Endothelial cell of umbilical vein (primary cell): ENCODE data around the gene F2RL3. TPM values are rescaled to one million over a fixed set of nuclear protein-coding genes. Genes with fewer than 3 reads are reported as not detected.

ENCODE experiments used
- BruUV-seq: library from RNA; stranded (reverse); fragments of 400-500 nt; replicated peaks from 2 replicates; lab custom pipeline; 2021; lab: Mats Ljungman, UMichigan
- CTCF ChIA-PET: fragments of 300-600, 350-600 bp; sonication (Branson Sonifier 250); formaldehyde crosslinking; loops from one replicate; lab custom pipeline; 2021; ENCODE audit warnings: antibody characterized with exemption, inconsistent platforms; lab: Charles Lee
- POLR2A ChIA-PET: fragments of 300-600, 350-600 bp; sonication (Branson Sonifier 250); formaldehyde crosslinking; loops from one replicate; lab custom pipeline; 2021; ENCODE audit warnings: antibody characterized with exemption, inconsistent platforms; lab: Charles Lee
- DNase-seq: peaks from one replicate; pipeline ENCODE4 v3.0.0-alpha.2; 2011; ENCODE audit warnings: low read depth, low spot score
- FAIRE-seq: peaks from 2 replicates; lab custom pipeline; 2011; peaks lifted over from hg19 to GRCh38; lab: Jason Lieb, UNC
- H2AFZ ChIP-seq: 2 replicates; pipeline ENCODE4 v1.6.0; 2012; ENCODE audit warnings: low read depth, low read length, control low read depth, inconsistent platforms
- H3K27ac ChIP-seq: 2 replicates; pipeline ENCODE4 v1.5.1; 2011; ENCODE audit warnings: low read depth, mild to moderate bottlenecking, control low read depth, low read length, moderate library complexity; ENCODE audit not compliant: insufficient read depth
- H3K27me3 ChIP-seq, 2 experiments: 2 replicates each; pipeline versions ENCODE4 v1.6.0 to v1.6.1; 2011; ENCODE audit warnings: low read length in 2 of 2, mixed read lengths in 1 of 2; ENCODE audit not compliant: control insufficient read depth in 2 of 2, insufficient read depth in 2 of 2
- H3K36me3 ChIP-seq, 2 experiments: 2 replicates in 1 of 2; 3 replicates in 1 of 2; pipeline ENCODE4 v1.5.1; 2011; ENCODE audit warnings: low read length in 2 of 2, mild to moderate bottlenecking in 1 of 2, moderate library complexity in 1 of 2; ENCODE audit not compliant: control insufficient read depth in 2 of 2, insufficient read depth in 2 of 2; ENCODE audit errors: extremely low read depth in 1 of 2
- H3K4me1 ChIP-seq: 3 replicates; pipeline ENCODE4 v1.5.1; 2011; ENCODE audit warnings: mild to moderate bottlenecking, low read length; ENCODE audit not compliant: control insufficient read depth, insufficient read depth; ENCODE audit errors: extremely low read depth
- H3K4me2 ChIP-seq: 2 replicates; pipeline ENCODE4 v1.6.1; 2011; ENCODE audit warnings: low read length, control low read depth, mixed read lengths; ENCODE audit not compliant: insufficient read depth
- H3K4me3 ChIP-seq, 3 experiments: fragments of 200-600 bp in 1 of 3; sonication (generic), shearing (Covaris generic) in 1 of 3; replicated peaks in 1 of 3; 2 replicates each; pipeline ENCODE4 v1.5.1; 2011 to 2016; ENCODE audit warnings: control low read depth in 3 of 3, low read length in 3 of 3, mild to moderate bottlenecking in 2 of 3, inconsistent platforms in 1 of 3, low read depth in 1 of 3, moderate library complexity in 1 of 3; ENCODE audit not compliant: insufficient read depth in 1 of 3
- H3K79me2 ChIP-seq: 2 replicates; pipeline ENCODE4 v1.6.0; 2012; ENCODE audit warnings: low read length, inconsistent platforms; ENCODE audit not compliant: control insufficient read depth, insufficient read depth
- H3K9ac ChIP-seq: replicated peaks from 2 replicates; pipeline ENCODE3; 2011; ENCODE audit warnings: low read length, control low read depth; ENCODE audit not compliant: insufficient read depth; ENCODE audit errors: extremely low read depth
- H3K9me1 ChIP-seq: replicated peaks from 3 replicates; pipeline ENCODE4 v1.6.0; 2011; ENCODE audit warnings: mild to moderate bottlenecking, low read length; ENCODE audit not compliant: control insufficient read depth, insufficient read depth; ENCODE audit errors: extremely low read depth
- H3K9me3 ChIP-seq: replicated peaks from 2 replicates; pipeline ENCODE4 v1.5.1; 2012; ENCODE audit warnings: low read length, inconsistent platforms; ENCODE audit not compliant: control insufficient read depth, insufficient read depth
- H4K20me1 ChIP-seq: replicated peaks from 2 replicates; pipeline ENCODE3; 2011; ENCODE audit warnings: mild to moderate bottlenecking, low read length; ENCODE audit not compliant: control insufficient read depth, insufficient read depth; ENCODE audit errors: extremely low read depth
- EZH2 ChIP-seq: IDR thresholded peaks from 2 replicates; pipeline ENCODE4 v1.6.1; 2012; ENCODE audit warnings: borderline replicate concordance, low read depth, mild to moderate bottlenecking, moderate library complexity, low read length, inconsistent platforms; ENCODE audit not compliant: severe bottlenecking
- FOS ChIP-seq: IDR thresholded peaks from 2 replicates; pipeline ENCODE4 v1.6.1; 2011; ENCODE audit warnings: mild to moderate bottlenecking, low read length, moderate library complexity, borderline replicate concordance; ENCODE audit not compliant: insufficient read depth
- JUN ChIP-seq: IDR thresholded peaks from 2 replicates; pipeline ENCODE4 v1.6.1; 2011; ENCODE audit warnings: borderline replicate concordance, low read depth; ENCODE audit not compliant: insufficient read length, insufficient read depth
- MYC ChIP-seq: IDR thresholded peaks from one replicate; pipeline ENCODE4 v1.6.1; 2011; ENCODE audit warnings: mild to moderate bottlenecking, low read depth, low read length
- POLR2A ChIP-seq: IDR thresholded peaks from 2 replicates; pipeline ENCODE4 v1.6.1; 2012; ENCODE audit warnings: low read depth, mild to moderate bottlenecking, control low read depth, low read length
- POLR2AphosphoS5 ChIP-seq: IDR thresholded peaks from 2 replicates; pipeline ENCODE4 v1.6.1; 2012; ENCODE audit warnings: low read depth, mild to moderate bottlenecking, control low read depth, low read length, moderate library complexity; ENCODE audit not compliant: insufficient read depth
- dilution Hi-C: fragments of 300-500 bp; cut with MboI; formaldehyde crosslinking; loops from one replicate; pipeline ENCODE4 v1.15.0; 2019; ENCODE audit warnings: low sequenced_read_pairs; ENCODE audit not compliant: extremely low pct_ligation_motif_present
- intact Hi-C: fragments of 100-400 bp; cut with micrococcal nuclease; formaldehyde crosslinking; loops from one replicate; pipeline ENCODE4 v1.10.0; 2022
- polyA plus RNA-seq, 4 experiments: library from polyadenylated mRNA; depleted of rRNA in 3 of 4; stranded (reverse) in 3 of 4; unstranded in 1 of 4; fragments of >200 nt; gene quantifications; 2 replicates each; pipeline versions ENCODE4 v1.2.1 to v1.2.3, GENCODE V29; 2011 to 2012; ENCODE audit warnings: missing spikeins in 1 of 4
- total RNA-seq: library from RNA; stranded (reverse); gene quantifications from 2 replicates; pipeline ENCODE4 v1.2.3, GENCODE V29; 2021
- TF ChIP-seq, protein P1 (sequence below), 2 donors: IDR thresholded peaks; 1 replicate in 1 of 2; 2 replicates in 1 of 2; pipeline ENCODE4 v1.5.1; 2011; ENCODE audit warnings: low read length in 2 of 2, mild to moderate bottlenecking in 2 of 2, moderate library complexity in 2 of 2, control low read depth in 1 of 2, inconsistent platforms in 1 of 2, low read depth in 1 of 2; ENCODE audit not compliant: insufficient read depth in 1 of 2; ENCODE audit errors: extremely low read depth in 1 of 2

F2RL3 gene
- total and polyA plus RNA-seq, 2 donors (not counting 3 experiments of a cell fraction or from before 2014, with no cell fraction given) = 1.2 to 1.7 TPM

DNA sequence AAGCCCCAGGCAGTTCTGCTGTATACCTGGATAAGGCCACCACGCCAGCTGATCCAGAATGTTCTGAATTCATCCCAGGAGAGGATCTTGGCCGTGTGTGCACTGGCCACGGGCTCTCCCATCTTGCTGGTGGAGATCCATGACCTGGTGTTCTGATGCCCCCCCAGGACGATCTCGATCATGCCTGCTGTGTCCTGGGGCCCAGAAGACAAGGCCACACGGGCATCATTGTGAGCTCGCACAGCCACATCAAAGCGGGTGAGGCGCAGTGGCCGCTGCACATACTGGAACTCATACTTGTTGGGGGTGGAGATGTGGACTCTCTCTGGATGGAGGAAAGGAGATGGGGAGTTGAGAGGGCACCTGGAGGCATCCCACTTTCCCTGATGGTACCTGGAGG is 40.1 kb downstream of the F2RL3 start:
- Histone ChIP-seq H3K9ac (no peak overlapping the region), H3K4me1 (no peaks in the 10 kb centered on the region), H3K27ac (no peak overlapping the region), H3K9me3 (no peaks in the 10 kb centered on the region), H3K9me1 (no peaks in the 10 kb centered on the region), H2AFZ (no peak overlapping the region), H3K27me3 (peaks cover 0 to 3% of the 10 kb centered on the region in 2 experiments), H3K4me2 (no peak overlapping the region), H3K79me2 (no peaks in the 10 kb centered on the region), H4K20me1 (no peaks in the 10 kb centered on the region), H3K36me3 (no peaks in the 10 kb centered on the region), H3K4me3 (no peak overlapping the region)
- FAIRE-seq (no peak), DNase-seq (no peak)
- dilution Hi-C loops (no loop called here), intact Hi-C loops (no loop called here)
- CTCF ChIA-PET = no interaction called here
- no TSS peak for BruUV-seq
- POLR2A ChIA-PET = no interaction called here
- TF ChIP-seq FOS (no peak), MYC (no peak), EZH2 (no peak), POLR2AphosphoS5 (no peak)
- TF ChIP-seq, protein P1, sequence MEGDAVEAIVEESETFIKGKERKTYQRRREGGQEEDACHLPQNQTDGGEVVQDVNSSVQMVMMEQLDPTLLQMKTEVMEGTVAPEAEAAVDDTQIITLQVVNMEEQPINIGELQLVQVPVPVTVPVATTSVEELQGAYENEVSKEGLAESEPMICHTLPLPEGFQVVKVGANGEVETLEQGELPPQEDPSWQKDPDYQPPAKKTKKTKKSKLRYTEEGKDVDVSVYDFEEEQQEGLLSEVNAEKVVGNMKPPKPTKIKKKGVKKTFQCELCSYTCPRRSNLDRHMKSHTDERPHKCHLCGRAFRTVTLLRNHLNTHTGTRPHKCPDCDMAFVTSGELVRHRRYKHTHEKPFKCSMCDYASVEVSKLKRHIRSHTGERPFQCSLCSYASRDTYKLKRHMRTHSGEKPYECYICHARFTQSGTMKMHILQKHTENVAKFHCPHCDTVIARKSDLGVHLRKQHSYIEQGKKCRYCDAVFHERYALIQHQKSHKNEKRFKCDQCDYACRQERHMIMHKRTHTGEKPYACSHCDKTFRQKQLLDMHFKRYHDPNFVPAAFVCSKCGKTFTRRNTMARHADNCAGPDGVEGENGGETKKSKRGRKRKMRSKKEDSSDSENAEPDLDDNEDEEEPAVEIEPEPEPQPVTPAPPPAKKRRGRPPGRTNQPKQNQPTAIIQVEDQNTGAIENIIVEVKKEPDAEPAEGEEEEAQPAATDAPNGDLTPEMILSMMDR (IDR thresholded peaks at IDR 0.05; ENCODE audit: extremely low read depth in 1 of 2, insufficient read depth in 1 of 2, low read depth in 1 of 2, low read length in 2 of 2) = no peak

DNA sequence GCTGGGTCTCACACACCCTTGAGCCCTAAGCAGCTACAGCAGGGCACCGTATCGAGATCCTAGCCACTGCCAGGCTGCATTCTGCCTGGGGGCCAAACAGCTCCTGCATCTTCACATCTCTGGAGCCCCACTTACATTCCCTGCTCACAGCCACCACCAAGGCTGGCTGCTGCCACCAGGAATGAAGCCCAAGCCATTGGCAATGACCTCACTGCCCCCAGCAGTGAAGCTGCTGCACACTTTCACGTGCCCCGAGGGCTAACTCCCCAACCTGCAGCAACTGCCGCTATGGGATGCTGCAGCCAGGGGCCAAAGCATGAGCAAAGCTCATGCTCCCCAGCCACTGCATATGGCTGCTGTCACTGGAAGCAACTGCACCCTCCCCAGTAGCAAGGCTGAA is 42.0 kb downstream of the F2RL3 start:
- Histone ChIP-seq H3K27me3 (peaks cover 1 to 6% of the 10 kb centered on the region in 2 experiments), H3K36me3 (no peaks in the 10 kb centered on the region), H3K9me1 (no peaks in the 10 kb centered on the region), H3K79me2 (no peaks in the 10 kb centered on the region), H3K4me3 (no peak overlapping the region), H3K4me1 (no peaks in the 10 kb centered on the region), H3K4me2 (no peak overlapping the region), H3K9me3 (no peaks in the 10 kb centered on the region), H4K20me1 (no peaks in the 10 kb centered on the region), H3K27ac (no peak overlapping the region), H3K9ac (no peak overlapping the region), H2AFZ (no peak overlapping the region)
- dilution Hi-C loops = no loop called here
- intact Hi-C loops = no loop called here
- no peak for TF ChIP-seq POLR2A
- TF ChIP-seq JUN = no peak
- TF ChIP-seq MYC = no peak
- DNase-seq (no peak), FAIRE-seq (no peak)
- ChIA-PET CTCF (no interaction called here), POLR2A (no interaction called here)
- no TSS peak for BruUV-seq
